ENCODE results near the gene RBM20. TPM values are rescaled to one million over a fixed set of nuclear protein-coding genes. Genes with fewer than 3 reads are reported as not detected.

RBM20 gene
- total and polyA plus RNA-seq, 2 experiments from 2014 or later, result 0.05 to 0.17 TPM

DNA sequence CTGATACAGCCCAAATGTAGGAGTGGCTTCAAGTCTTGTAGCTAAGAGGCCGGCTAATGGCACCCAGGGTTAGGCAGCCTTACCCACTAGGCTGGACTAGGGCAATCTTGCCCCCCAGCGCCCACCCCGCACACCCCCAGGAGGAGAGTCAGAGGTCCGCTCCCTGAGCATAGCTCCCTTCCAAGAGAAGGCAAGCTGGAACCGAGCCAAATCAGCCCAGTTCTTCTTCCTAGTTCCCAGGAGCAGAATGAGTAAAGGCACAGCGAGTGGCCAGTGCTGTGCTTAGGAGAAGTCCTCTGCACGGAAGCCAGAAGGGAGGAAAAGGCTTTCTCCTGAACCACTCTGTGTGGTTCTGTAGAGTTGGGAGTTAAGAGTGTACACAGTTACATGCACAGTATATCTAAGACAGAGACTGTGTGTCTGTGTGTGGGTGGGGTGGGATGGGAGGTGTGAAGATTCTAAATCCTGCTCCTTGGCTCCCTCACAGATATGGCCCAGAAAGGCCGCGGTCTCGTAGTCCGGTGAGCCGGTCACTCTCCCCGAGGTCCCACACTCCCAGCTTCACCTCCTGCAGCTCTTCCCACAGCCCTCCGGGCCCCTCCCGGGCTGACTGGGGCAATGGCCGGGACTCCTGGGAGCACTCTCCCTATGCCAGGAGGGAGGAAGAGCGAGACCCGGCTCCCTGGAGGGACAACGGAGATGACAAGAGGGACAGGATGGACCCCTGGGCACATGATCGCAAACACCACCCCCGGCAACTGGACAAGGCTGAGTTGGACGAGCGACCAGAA, 167.8 kb downstream of the RBM20 start (continued):
- TF ChIP-seq ETS1 (IDR thresholded peaks at IDR 0.05), result no peak
- TF ChIP-seq STAT1 (IDR thresholded peaks at IDR 0.05; ENCODE audit: unreplicated experiment), result no peak
- no peak for TF ChIP-seq EZH2 (IDR thresholded peaks at IDR 0.05; ENCODE audit: low read depth, unreplicated experiment)
- TF ChIP-seq JUNB (IDR thresholded peaks at IDR 0.05; ENCODE audit: unreplicated experiment), result no peak
- TF ChIP-seq, protein P1, sequence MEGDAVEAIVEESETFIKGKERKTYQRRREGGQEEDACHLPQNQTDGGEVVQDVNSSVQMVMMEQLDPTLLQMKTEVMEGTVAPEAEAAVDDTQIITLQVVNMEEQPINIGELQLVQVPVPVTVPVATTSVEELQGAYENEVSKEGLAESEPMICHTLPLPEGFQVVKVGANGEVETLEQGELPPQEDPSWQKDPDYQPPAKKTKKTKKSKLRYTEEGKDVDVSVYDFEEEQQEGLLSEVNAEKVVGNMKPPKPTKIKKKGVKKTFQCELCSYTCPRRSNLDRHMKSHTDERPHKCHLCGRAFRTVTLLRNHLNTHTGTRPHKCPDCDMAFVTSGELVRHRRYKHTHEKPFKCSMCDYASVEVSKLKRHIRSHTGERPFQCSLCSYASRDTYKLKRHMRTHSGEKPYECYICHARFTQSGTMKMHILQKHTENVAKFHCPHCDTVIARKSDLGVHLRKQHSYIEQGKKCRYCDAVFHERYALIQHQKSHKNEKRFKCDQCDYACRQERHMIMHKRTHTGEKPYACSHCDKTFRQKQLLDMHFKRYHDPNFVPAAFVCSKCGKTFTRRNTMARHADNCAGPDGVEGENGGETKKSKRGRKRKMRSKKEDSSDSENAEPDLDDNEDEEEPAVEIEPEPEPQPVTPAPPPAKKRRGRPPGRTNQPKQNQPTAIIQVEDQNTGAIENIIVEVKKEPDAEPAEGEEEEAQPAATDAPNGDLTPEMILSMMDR (conservative IDR thresholded peaks at IDR 0.05; ENCODE audit: low read depth in 2 of 2), result no peak
- TF ChIP-seq ZNF114 (CRISPR knock-in tag; IDR thresholded peaks at IDR 0.05), result no peak

DNA sequence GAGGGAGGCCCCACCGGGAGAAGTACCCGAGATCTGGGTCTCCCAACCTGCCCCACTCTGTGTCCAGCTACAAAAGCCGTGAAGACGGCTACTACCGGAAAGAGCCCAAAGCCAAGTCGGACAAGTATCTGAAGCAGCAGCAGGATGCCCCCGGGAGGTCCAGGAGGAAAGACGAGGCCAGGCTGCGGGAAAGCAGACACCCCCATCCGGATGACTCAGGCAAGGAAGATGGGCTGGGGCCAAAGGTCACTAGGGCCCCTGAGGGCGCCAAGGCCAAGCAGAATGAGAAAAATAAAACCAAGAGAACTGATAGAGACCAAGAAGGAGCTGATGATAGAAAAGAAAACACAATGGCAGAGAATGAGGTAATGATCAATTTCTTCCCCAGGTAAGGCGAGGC, 168.4 kb downstream of the RBM20 start:
- H3K4me1 Mint-ChIP-seq, result no peaks in the 10 kb centered on the region; the same call in 2 of the 3 replicates
- H3K4me1 ChIP-seq (ENCODE audit: insufficient read depth), result no peaks in the 10 kb centered on the region
- H3F3A ChIP-seq (replicated peaks; ENCODE audit: low read depth), result no peaks in the 10 kb centered on the region
- TF ChIP-seq, protein P2, sequence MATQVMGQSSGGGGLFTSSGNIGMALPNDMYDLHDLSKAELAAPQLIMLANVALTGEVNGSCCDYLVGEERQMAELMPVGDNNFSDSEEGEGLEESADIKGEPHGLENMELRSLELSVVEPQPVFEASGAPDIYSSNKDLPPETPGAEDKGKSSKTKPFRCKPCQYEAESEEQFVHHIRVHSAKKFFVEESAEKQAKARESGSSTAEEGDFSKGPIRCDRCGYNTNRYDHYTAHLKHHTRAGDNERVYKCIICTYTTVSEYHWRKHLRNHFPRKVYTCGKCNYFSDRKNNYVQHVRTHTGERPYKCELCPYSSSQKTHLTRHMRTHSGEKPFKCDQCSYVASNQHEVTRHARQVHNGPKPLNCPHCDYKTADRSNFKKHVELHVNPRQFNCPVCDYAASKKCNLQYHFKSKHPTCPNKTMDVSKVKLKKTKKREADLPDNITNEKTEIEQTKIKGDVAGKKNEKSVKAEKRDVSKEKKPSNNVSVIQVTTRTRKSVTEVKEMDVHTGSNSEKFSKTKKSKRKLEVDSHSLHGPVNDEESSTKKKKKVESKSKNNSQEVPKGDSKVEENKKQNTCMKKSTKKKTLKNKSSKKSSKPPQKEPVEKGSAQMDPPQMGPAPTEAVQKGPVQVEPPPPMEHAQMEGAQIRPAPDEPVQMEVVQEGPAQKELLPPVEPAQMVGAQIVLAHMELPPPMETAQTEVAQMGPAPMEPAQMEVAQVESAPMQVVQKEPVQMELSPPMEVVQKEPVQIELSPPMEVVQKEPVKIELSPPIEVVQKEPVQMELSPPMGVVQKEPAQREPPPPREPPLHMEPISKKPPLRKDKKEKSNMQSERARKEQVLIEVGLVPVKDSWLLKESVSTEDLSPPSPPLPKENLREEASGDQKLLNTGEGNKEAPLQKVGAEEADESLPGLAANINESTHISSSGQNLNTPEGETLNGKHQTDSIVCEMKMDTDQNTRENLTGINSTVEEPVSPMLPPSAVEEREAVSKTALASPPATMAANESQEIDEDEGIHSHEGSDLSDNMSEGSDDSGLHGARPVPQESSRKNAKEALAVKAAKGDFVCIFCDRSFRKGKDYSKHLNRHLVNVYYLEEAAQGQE (IDR thresholded peaks at IDR 0.05; ENCODE audit: unreplicated experiment), result no peak
- TF ChIP-seq, protein P3, sequence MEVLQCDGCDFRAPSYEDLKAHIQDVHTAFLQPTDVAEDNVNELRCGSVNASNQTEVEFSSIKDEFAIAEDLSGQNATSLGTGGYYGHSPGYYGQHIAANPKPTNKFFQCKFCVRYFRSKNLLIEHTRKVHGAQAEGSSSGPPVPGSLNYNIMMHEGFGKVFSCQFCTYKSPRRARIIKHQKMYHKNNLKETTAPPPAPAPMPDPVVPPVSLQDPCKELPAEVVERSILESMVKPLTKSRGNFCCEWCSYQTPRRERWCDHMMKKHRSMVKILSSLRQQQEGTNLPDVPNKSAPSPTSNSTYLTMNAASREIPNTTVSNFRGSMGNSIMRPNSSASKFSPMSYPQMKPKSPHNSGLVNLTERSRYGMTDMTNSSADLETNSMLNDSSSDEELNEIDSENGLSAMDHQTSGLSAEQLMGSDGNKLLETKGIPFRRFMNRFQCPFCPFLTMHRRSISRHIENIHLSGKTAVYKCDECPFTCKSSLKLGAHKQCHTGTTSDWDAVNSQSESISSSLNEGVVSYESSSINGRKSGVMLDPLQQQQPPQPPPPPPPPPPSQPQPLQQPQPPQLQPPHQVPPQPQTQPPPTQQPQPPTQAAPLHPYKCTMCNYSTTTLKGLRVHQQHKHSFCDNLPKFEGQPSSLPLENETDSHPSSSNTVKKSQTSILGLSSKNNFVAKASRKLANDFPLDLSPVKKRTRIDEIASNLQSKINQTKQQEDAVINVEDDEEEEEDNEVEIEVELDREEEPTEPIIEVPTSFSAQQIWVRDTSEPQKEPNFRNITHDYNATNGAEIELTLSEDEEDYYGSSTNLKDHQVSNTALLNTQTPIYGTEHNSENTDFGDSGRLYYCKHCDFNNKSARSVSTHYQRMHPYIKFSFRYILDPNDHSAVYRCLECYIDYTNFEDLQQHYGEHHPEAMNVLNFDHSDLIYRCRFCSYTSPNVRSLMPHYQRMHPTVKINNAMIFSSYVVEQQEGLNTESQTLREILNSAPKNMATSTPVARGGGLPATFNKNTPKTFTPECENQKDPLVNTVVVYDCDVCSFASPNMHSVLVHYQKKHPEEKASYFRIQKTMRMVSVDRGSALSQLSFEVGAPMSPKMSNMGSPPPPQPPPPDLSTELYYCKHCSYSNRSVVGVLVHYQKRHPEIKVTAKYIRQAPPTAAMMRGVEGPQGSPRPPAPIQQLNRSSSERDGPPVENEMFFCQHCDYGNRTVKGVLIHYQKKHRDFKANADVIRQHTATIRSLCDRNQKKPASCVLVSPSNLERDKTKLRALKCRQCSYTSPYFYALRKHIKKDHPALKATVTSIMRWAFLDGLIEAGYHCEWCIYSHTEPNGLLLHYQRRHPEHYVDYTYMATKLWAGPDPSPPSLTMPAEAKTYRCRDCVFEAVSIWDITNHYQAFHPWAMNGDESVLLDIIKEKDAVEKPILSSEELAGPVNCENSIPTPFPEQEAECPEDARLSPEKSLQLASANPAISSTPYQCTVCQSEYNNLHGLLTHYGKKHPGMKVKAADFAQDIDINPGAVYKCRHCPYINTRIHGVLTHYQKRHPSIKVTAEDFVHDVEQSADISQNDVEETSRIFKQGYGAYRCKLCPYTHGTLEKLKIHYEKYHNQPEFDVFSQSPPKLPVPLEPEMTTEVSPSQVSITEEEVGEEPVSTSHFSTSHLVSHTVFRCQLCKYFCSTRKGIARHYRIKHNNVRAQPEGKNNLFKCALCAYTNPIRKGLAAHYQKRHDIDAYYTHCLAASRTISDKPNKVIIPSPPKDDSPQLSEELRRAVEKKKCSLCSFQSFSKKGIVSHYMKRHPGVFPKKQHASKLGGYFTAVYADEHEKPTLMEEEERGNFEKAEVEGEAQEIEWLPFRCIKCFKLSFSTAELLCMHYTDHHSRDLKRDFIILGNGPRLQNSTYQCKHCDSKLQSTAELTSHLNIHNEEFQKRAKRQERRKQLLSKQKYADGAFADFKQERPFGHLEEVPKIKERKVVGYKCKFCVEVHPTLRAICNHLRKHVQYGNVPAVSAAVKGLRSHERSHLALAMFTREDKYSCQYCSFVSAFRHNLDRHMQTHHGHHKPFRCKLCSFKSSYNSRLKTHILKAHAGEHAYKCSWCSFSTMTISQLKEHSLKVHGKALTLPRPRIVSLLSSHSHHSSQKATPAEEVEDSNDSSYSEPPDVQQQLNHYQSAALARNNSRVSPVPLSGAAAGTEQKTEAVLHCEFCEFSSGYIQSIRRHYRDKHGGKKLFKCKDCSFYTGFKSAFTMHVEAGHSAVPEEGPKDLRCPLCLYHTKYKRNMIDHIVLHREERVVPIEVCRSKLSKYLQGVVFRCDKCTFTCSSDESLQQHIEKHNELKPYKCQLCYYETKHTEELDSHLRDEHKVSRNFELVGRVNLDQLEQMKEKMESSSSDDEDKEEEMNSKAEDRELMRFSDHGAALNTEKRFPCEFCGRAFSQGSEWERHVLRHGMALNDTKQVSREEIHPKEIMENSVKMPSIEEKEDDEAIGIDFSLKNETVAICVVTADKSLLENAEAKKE (CRISPR knock-in tag; IDR thresholded peaks at IDR 0.05), result no peak
- no peak for TF ChIP-seq CREB1 (CRISPR knock-in tag; IDR thresholded peaks at IDR 0.05; ENCODE audit: low read depth)
- TF ChIP-seq, protein P1 (conservative IDR thresholded peaks at IDR 0.05; ENCODE audit: low read depth in 2 of 2), result no peak

More for the DNA sequence above, 168.4 kb downstream of the RBM20 start:
- H3K79me2 ChIP-seq (replicated peaks; ENCODE audit: insufficient read depth), result no peaks in the 10 kb centered on the region
- no peak overlapping the region for H3K27ac ChIP-seq (ENCODE audit: low read depth)
- H3K36me3 ChIP-seq (ENCODE audit: insufficient read depth), result no peaks in the 10 kb centered on the region
- H2AFZ ChIP-seq, result no peak overlapping the region
- Mint-ChIP-seq H3K4me3 (no peak overlapping the region), H3K9me3 (no peaks in the 10 kb centered on the region), H3K27ac (no peak overlapping the region), H3K36me3 (ENCODE audit: low read depth) (no peaks in the 10 kb centered on the region), H3K27me3 (ENCODE audit: insufficient read depth, low read depth, poor library complexity) (peaks cover 4% of the 10 kb centered on the region)
- DNase-seq (ENCODE audit: low spot score) (no peak), ATAC-seq (no peak)
- H3K4me3 ChIP-seq, result no peak overlapping the region
- H3K9me2 ChIP-seq (ENCODE audit: insufficient read depth), result no peaks in the 10 kb centered on the region
- H3K27me3 ChIP-seq (ENCODE audit: insufficient read depth), result no peaks in the 10 kb centered on the region
- no peak overlapping the region for H3K4me2 ChIP-seq
- H4K20me1 ChIP-seq (replicated peaks; ENCODE audit: insufficient read depth), result no peaks in the 10 kb centered on the region

Data from GM23338 (cell line).